Measurements from ENCODE around the gene USP31. TPM values are rescaled to one million over a fixed set of nuclear protein-coding genes. Genes with fewer than 3 reads are reported as not detected.

The USP31 gene
- total RNA-seq, 2 experiments from 2014 or later, result 5.1 to 5.2 TPM

DNA sequence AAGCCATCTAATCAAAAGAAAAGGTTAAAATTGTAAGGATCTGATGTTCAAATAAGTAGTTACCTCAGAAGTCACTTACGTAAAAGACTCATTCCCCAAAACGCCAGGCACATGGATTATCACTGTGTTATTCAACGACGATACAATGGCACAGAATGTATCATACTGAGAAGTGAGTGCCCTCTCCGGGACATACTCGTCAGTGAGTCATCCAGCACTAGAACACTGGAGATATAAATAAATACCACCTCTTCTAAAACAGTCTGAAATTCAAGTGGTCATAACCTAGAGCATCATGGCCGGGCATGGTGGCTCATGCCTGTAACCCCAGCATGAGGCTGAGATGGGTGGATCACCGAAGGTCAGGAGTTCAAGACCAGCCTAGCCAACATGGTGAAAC lies 24.9 kb downstream of the USP31 start:
- Mint-ChIP-seq H3K4me3 (no peak overlapping the region), H3K36me3 (ENCODE audit: low read depth) (no peaks in the 10 kb centered on the region), H3K9me3 (no peaks in the 10 kb centered on the region), H3K4me1 (ENCODE audit: low read depth) (peaks cover 17% of the 10 kb centered on the region), H3K27me3 (ENCODE audit: low read depth) (no peaks in the 10 kb centered on the region), H3K27ac (no peak overlapping the region)
- CTCF ChIA-PET, result interaction anchor here (0.6 kb wide), 1 partner anchor 490 kb away, joined by 5 read pairs; no protein-coding TSS in a partner anchor
- DNase-seq, result no peak
- intact Hi-C loops (cut with micrococcal nuclease), result no loop called here

DNA sequence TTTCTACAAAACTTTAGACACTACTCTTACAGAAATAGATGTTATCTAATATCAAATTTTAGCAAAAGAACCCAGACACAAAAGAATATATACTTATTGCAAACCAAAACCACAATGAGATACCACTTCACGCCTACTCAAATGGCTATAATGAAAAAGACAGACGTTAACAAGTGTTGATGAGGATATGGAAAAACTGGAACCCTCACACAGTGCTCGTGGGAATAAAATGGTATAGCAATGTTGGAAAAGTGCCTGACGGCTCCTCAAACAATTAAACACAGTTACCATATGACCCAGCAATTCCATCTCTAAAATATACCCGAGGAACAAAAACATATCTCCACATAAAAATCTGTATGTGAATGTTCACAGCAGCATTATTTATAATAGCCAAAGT lies 27.1 kb downstream of the USP31 start:
- H3K9me3 Mint-ChIP-seq, result no peaks in the 10 kb centered on the region
- peaks cover 17% of the 10 kb centered on the region for H3K4me1 Mint-ChIP-seq (ENCODE audit: low read depth)
- intact Hi-C loops (cut with micrococcal nuclease), result no loop called here
- no peaks in the 10 kb centered on the region for H3K27me3 Mint-ChIP-seq (ENCODE audit: low read depth)
- H3K27ac Mint-ChIP-seq, result no peak overlapping the region
- no peak for DNase-seq
- H3K36me3 Mint-ChIP-seq (ENCODE audit: low read depth), result no peaks in the 10 kb centered on the region
- CTCF ChIA-PET, result no interaction called here
- no peak overlapping the region for H3K4me3 Mint-ChIP-seq

GRCh38 chr16:23121024-23121423 lies 28.2 kb downstream of the USP31 start:
- Mint-ChIP-seq H3K27ac (no peak overlapping the region), H3K4me3 (no peak overlapping the region), H3K27me3 (ENCODE audit: low read depth) (no peaks in the 10 kb centered on the region), H3K9me3 (no peaks in the 10 kb centered on the region), H3K36me3 (ENCODE audit: low read depth) (peaks cover 2% of the 10 kb centered on the region), H3K4me1 (ENCODE audit: low read depth) (peaks cover 17% of the 10 kb centered on the region)
- CTCF ChIA-PET, result no interaction called here
- no peak for DNase-seq
- intact Hi-C loops (cut with micrococcal nuclease), result no loop called here

DNA sequence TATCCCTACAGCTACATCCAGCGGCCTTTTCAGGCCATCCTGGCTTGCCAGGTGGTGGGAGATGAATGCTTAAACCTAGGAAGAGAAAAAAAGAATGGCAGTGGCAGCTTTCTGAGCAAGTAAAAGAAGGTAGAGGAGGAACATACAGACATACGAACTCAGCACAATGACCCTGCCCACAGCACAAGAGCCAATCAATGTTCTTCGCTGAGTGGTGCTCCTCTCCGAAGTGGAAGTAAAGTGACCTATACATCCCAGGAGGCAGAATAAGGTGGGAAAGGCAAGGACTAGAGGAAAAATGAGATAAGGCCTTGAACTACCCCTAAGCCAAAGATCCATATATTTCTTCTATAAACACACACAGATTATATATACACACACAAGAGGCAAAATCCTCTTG lies 28.7 kb downstream of the USP31 start:
- DNase-seq, result no peak
- Mint-ChIP-seq H3K36me3 (ENCODE audit: low read depth) (peaks cover 2% of the 10 kb centered on the region), H3K9me3 (no peaks in the 10 kb centered on the region), H3K4me3 (no peak overlapping the region), H3K27me3 (ENCODE audit: low read depth) (no peaks in the 10 kb centered on the region), H3K4me1 (ENCODE audit: low read depth) (peaks cover 17% of the 10 kb centered on the region), H3K27ac (no peak overlapping the region)
- CTCF ChIA-PET, result no interaction called here
- intact Hi-C loops (cut with micrococcal nuclease), result no loop called here

DNA sequence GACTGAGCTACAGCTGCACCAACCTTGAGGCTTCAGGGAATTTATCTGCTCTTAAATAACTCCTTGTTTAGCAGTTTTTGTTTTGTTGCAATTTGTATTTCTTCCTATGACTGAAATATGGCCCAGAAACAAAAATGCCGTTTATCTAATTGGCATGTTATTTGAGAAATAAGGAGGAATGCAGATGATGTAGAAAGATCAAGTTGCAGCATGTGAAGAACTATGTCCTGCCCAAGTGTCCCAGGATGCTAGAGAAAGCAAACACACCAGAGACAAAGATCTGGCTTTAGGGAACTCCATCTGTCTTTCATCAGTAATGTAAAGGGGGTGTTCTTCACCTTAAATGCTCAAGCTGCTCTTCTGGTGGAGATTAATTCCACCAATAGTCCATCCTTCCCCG lies 29.7 kb downstream of the USP31 start:
- intact Hi-C loops (cut with micrococcal nuclease), result no loop called here
- H3K9me3 Mint-ChIP-seq, result no peaks in the 10 kb centered on the region
- H3K27ac Mint-ChIP-seq, result no peak overlapping the region
- CTCF ChIA-PET, result no interaction called here
- H3K4me3 Mint-ChIP-seq, result no peak overlapping the region
- peaks cover 2% of the 10 kb centered on the region for H3K36me3 Mint-ChIP-seq (ENCODE audit: low read depth)
- no peaks in the 10 kb centered on the region for H3K27me3 Mint-ChIP-seq (ENCODE audit: low read depth)
- H3K4me1 Mint-ChIP-seq (ENCODE audit: low read depth), result peaks cover 17% of the 10 kb centered on the region
- DNase-seq, result no peak

- Mint-ChIP-seq H3K4me1 (ENCODE audit: low read depth) (no peaks in the 10 kb centered on the region), H3K9me3 (no peaks in the 10 kb centered on the region), H3K4me3 (no peak overlapping the region), H3K36me3 (ENCODE audit: low read depth) (peaks cover 10% of the 10 kb centered on the region), H3K27me3 (ENCODE audit: low read depth) (no peaks in the 10 kb centered on the region), H3K27ac (no peak overlapping the region)
- CTCF ChIA-PET, result no interaction called here
- intact Hi-C loops (cut with micrococcal nuclease), result no loop called here
- no peak for DNase-seq
Measured at GRCh38 chr16:23114131-23114904, 34.9 kb downstream of the USP31 start.

- Mint-ChIP-seq H3K4me3 (no peak overlapping the region), H3K27me3 (ENCODE audit: low read depth) (no peaks in the 10 kb centered on the region), H3K27ac (no peak overlapping the region), H3K4me1 (ENCODE audit: low read depth) (no peaks in the 10 kb centered on the region), H3K9me3 (no peaks in the 10 kb centered on the region), H3K36me3 (ENCODE audit: low read depth) (peaks cover 10% of the 10 kb centered on the region)
- no peak for DNase-seq
- CTCF ChIA-PET, result no interaction called here
- intact Hi-C loops (cut with micrococcal nuclease), result no loop called here
Measured at GRCh38 chr16:23113185-23113584, 36.1 kb downstream of the USP31 start.

- H3K36me3 Mint-ChIP-seq (ENCODE audit: low read depth), result peaks cover 18% of the 10 kb centered on the region
- H3K4me3 Mint-ChIP-seq, result no peak overlapping the region
- H3K9me3 Mint-ChIP-seq, result no peaks in the 10 kb centered on the region
- intact Hi-C loops (cut with micrococcal nuclease), result no loop called here
- H3K4me1 Mint-ChIP-seq (ENCODE audit: low read depth), result no peaks in the 10 kb centered on the region
- DNase-seq, result no peak
- H3K27me3 Mint-ChIP-seq (ENCODE audit: low read depth), result no peaks in the 10 kb centered on the region
- CTCF ChIA-PET, result no interaction called here
- H3K27ac Mint-ChIP-seq, result no peak overlapping the region
Measured at GRCh38 chr16:23110257-23110899, 38.9 kb downstream of the USP31 start.

DNA sequence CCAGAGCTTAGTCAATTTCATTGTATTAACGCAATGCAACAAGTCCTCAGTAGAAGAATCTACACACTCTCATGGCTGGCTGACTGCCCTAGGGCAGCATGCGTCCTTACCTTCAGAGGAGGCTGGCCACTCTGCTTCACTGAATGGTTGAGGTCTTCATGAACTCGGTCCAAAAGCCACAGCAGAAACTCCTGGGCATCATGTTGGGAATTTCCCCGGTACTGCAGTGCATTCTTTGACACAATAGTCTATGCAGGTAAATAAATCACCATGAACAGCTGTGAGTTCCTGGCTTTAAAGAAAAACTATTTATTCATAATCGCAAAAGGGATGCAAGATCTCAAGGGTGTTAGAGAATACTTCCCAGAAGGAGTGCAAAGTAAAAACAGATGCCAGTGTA lies 41.3 kb downstream of the USP31 start:
- no peak overlapping the region for H3K4me3 Mint-ChIP-seq
- H3K27me3 Mint-ChIP-seq (ENCODE audit: low read depth), result no peaks in the 10 kb centered on the region
- no peak overlapping the region for H3K27ac Mint-ChIP-seq
- DNase-seq, result no peak
- no peaks in the 10 kb centered on the region for H3K9me3 Mint-ChIP-seq
- H3K4me1 Mint-ChIP-seq (ENCODE audit: low read depth), result no peaks in the 10 kb centered on the region
- CTCF ChIA-PET, result interaction anchor here (0.5 kb wide), 1 partner anchor 31 kb away, joined by 3 read pairs; no protein-coding TSS in a partner anchor
- intact Hi-C loops (cut with micrococcal nuclease), result no loop called here
- H3K36me3 Mint-ChIP-seq (ENCODE audit: low read depth), result peaks cover 21% of the 10 kb centered on the region

DNA sequence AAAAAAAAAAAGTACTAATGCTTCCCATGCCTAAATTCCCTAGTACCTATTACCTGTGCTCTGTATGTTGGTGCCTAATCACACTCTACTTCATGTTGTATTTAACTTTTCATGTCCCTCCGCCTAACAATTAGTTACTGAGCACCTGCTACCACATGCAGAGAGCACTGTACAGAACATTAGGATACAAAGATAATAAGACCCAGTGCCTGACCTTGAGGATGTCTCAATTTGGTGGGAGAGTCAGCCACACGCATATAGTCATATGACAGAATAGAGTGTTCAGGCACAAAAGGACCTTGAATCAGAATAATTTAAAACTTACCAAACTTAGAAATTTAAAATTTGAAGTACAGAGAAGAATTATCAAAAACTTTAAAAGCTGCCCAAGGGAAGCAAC lies 42.1 kb downstream of the USP31 start:
- CTCF ChIA-PET, result no interaction called here
- H3K4me3 Mint-ChIP-seq, result no peak overlapping the region
- no peaks in the 10 kb centered on the region for H3K4me1 Mint-ChIP-seq (ENCODE audit: low read depth)
- no peak for DNase-seq
- no peak overlapping the region for H3K27ac Mint-ChIP-seq
- H3K36me3 Mint-ChIP-seq (ENCODE audit: low read depth), result peaks cover 21% of the 10 kb centered on the region
- H3K9me3 Mint-ChIP-seq, result no peaks in the 10 kb centered on the region
- intact Hi-C loops (cut with micrococcal nuclease), result no loop called here
- no peaks in the 10 kb centered on the region for H3K27me3 Mint-ChIP-seq (ENCODE audit: low read depth)

GRCh38 chr16:23105309-23105708 lies 43.9 kb downstream of the USP31 start:
- H3K36me3 Mint-ChIP-seq (ENCODE audit: low read depth), result peaks cover 28% of the 10 kb centered on the region
- no peaks in the 10 kb centered on the region for H3K9me3 Mint-ChIP-seq
- H3K4me1 Mint-ChIP-seq (ENCODE audit: low read depth), result no peaks in the 10 kb centered on the region
- H3K27ac Mint-ChIP-seq, result no peak overlapping the region
- intact Hi-C loops (cut with micrococcal nuclease), result no loop called here
- no peak for DNase-seq
- no peaks in the 10 kb centered on the region for H3K27me3 Mint-ChIP-seq (ENCODE audit: low read depth)
- CTCF ChIA-PET, result interaction anchor here (0.8 kb wide), 1 partner anchor 328 kb away, joined by 3 read pairs; no protein-coding TSS in a partner anchor
- H3K4me3 Mint-ChIP-seq, result no peak overlapping the region

DNA sequence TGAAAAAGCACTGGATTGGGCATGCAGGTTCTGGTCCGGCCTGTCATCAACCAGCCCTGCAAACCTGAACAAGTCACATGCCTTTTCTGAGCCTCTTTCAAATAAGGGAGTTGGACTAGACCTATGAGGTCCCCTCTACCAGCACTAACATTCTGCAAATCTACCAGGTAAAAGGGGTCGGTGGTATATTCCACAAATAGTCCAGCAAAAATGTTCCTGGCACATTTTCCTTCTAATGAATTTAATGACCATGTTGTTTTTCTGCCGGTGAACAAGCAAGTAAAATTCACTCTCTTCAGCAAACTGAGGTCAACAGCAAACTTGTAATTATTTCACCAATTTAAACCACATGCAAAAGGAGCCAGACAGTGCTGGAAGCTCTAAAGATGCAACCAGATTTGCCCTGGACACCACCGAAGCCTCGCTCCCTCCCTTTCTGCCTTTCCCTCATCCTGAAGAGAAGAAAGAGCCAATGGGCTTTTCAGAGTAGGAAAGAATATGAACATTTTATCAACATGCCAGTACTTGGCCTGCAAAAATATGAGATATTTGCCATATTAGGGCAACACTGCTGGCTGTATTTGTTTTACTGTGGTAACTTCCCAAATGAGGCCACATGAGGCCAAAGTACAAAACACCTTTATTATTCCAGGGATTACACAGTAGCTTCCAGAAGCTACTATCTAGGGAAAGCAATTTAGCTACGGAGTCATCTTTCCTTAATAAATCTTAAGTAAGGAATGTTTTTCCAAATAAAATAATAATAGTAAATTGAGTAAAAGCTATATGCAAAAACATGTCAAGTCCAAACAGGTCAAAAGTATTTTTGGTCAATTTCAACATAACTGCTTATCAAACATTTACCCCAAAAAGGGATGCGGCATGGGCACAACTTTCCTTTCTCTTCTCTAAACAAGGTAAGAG lies 45.0 kb downstream of the USP31 start:
- Mint-ChIP-seq H3K27ac (no peak overlapping the region), H3K4me3 (no peak overlapping the region), H3K4me1 (ENCODE audit: low read depth) (no peaks in the 10 kb centered on the region), H3K36me3 (ENCODE audit: low read depth) (peaks cover 33% of the 10 kb centered on the region), H3K27me3 (ENCODE audit: low read depth) (no peaks in the 10 kb centered on the region), H3K9me3 (no peaks in the 10 kb centered on the region)
- CTCF ChIA-PET, result interaction anchor here (0.8 kb wide), 1 partner anchor 329 kb away, joined by 3 read pairs; no protein-coding TSS in a partner anchor
- no peak for DNase-seq
- intact Hi-C loops (cut with micrococcal nuclease), result no loop called here

All from activated naive CD4-positive, alpha-beta T cell treated with anti-CD3 and anti-CD28 coated beads for 36 hours (primary cell).